Measurements from ENCODE around the gene AKT1. TPM values are rescaled to one million over a fixed set of nuclear protein-coding genes. Genes with fewer than 3 reads are reported as not detected.
A peak's percentile ranks its signal among the peaks of the same experiment; 100 is the strongest.

The AKT1 gene
- total and polyA plus RNA-seq, 2 of the 13 experiments (the other 11 are each of a cell fraction or from before 2014, with no cell fraction given), result 96.2 to 116 TPM

DNA sequence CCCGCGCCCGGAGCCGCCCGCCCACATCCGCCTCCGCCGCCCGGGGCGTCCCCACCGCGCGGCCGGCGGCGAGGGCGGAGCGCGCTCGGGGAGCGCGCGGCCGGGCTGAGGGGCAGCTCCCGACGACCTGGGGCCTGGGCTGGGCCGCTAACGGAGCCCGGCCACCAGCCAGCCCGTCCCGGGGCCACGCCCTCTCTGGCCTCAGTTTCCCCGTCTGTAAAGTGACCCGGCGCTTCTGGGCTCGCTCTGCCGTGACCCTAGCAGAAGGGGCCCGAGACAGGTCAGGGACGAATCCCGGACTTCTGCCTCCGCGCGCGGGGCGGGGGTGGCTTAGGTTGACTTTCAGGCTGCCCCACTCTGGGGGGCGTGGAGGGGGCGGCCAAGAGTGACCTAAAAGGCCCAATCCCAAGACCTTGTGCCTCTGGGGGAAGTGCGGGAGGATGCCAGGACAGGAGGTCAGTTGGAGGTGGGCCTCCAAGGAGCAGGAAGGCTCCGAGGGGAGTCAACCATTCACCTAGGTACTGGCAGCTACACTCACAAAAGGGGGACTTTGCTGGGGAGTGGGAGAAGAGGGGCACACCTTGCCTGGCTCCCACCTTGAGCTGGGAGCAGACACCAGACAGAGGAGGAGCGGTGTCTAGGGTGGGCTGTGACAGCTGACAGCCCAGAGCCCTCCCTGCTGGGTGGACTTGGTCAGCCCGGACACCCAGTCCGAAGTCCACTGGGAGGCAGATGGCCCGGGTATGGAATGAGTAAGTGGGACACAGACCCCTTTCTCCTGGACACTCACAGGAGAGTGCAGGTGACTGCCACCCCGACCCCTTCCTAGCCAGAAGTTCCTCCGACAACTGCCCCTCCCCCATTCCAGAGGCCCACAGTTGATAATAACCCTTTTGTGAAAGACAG, 486 bp upstream of the AKT1 start (continued):
- TF ChIP-seq ZNF598 (CRISPR knock-in tag; IDR thresholded peaks at IDR 0.05; ENCODE audit: borderline replicate concordance) (no peak), ZNF83 (CRISPR knock-in tag; IDR thresholded peaks at IDR 0.05; ENCODE audit: borderline replicate concordance) (0 out of 2 replicates have a peak, but pooled peaks have one; percentile 16), ZNF660 (CRISPR knock-in tag; IDR thresholded peaks at IDR 0.05; ENCODE audit: borderline replicate concordance, low read depth) (no peak), RFXANK (CRISPR knock-in tag; IDR thresholded peaks at IDR 0.05) (no peak), SAFB2 (CRISPR knock-in tag; IDR thresholded peaks at IDR 0.05; ENCODE audit: borderline replicate concordance, low read depth) (no peak), ZBTB7B (CRISPR knock-in tag; IDR thresholded peaks at IDR 0.05) (peak; percentile 76), NCOA2 (CRISPR knock-in tag; IDR thresholded peaks at IDR 0.05) (no peak), ZNF747 (CRISPR knock-in tag; IDR thresholded peaks at IDR 0.05; ENCODE audit: borderline replicate concordance) (peak; percentile 37; the same call in 1 of the 2 replicates), ARHGAP35 (CRISPR knock-in tag; IDR thresholded peaks at IDR 0.05; ENCODE audit: borderline replicate concordance) (no peak), ZNF672 (CRISPR knock-in tag; IDR thresholded peaks at IDR 0.05) (no peak), ARNTL (CRISPR knock-in tag; IDR thresholded peaks at IDR 0.05) (no peak), GTF3A (CRISPR knock-in tag; conservative IDR thresholded peaks at IDR 0.05) (no peak), ZNF34 (CRISPR knock-in tag; IDR thresholded peaks at IDR 0.05; ENCODE audit: borderline replicate concordance) (no peak), ZNF44 (CRISPR knock-in tag; IDR thresholded peaks at IDR 0.05) (no peak)
- TF ChIP-seq, protein P1, sequence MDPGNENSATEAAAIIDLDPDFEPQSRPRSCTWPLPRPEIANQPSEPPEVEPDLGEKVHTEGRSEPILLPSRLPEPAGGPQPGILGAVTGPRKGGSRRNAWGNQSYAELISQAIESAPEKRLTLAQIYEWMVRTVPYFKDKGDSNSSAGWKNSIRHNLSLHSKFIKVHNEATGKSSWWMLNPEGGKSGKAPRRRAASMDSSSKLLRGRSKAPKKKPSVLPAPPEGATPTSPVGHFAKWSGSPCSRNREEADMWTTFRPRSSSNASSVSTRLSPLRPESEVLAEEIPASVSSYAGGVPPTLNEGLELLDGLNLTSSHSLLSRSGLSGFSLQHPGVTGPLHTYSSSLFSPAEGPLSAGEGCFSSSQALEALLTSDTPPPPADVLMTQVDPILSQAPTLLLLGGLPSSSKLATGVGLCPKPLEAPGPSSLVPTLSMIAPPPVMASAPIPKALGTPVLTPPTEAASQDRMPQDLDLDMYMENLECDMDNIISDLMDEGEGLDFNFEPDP (CRISPR knock-in tag; conservative IDR thresholded peaks at IDR 0.05), result no peak
- TF ChIP-seq, protein P2, sequence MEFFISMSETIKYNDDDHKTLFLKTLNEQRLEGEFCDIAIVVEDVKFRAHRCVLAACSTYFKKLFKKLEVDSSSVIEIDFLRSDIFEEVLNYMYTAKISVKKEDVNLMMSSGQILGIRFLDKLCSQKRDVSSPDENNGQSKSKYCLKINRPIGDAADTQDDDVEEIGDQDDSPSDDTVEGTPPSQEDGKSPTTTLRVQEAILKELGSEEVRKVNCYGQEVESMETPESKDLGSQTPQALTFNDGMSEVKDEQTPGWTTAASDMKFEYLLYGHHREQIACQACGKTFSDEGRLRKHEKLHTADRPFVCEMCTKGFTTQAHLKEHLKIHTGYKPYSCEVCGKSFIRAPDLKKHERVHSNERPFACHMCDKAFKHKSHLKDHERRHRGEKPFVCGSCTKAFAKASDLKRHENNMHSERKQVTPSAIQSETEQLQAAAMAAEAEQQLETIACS (CRISPR knock-in tag; IDR thresholded peaks at IDR 0.05), result peak; percentile 33; the same call in 1 of the 2 replicates
- TF ChIP-seq, protein P3, sequence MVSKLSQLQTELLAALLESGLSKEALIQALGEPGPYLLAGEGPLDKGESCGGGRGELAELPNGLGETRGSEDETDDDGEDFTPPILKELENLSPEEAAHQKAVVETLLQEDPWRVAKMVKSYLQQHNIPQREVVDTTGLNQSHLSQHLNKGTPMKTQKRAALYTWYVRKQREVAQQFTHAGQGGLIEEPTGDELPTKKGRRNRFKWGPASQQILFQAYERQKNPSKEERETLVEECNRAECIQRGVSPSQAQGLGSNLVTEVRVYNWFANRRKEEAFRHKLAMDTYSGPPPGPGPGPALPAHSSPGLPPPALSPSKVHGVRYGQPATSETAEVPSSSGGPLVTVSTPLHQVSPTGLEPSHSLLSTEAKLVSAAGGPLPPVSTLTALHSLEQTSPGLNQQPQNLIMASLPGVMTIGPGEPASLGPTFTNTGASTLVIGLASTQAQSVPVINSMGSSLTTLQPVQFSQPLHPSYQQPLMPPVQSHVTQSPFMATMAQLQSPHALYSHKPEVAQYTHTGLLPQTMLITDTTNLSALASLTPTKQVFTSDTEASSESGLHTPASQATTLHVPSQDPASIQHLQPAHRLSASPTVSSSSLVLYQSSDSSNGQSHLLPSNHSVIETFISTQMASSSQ (IDR thresholded peaks at IDR 0.05; ENCODE audit: low read depth), result no peak
- TF ChIP-seq, protein P3 (CRISPR knock-in tag; IDR thresholded peaks at IDR 0.05; ENCODE audit: borderline replicate concordance), result no peak
- TF ChIP-seq, protein P4, sequence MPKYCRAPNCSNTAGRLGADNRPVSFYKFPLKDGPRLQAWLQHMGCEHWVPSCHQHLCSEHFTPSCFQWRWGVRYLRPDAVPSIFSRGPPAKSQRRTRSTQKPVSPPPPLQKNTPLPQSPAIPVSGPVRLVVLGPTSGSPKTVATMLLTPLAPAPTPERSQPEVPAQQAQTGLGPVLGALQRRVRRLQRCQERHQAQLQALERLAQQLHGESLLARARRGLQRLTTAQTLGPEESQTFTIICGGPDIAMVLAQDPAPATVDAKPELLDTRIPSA (CRISPR knock-in tag; IDR thresholded peaks at IDR 0.05; ENCODE audit: borderline replicate concordance), result no peak
- TF ChIP-seq, protein P5, sequence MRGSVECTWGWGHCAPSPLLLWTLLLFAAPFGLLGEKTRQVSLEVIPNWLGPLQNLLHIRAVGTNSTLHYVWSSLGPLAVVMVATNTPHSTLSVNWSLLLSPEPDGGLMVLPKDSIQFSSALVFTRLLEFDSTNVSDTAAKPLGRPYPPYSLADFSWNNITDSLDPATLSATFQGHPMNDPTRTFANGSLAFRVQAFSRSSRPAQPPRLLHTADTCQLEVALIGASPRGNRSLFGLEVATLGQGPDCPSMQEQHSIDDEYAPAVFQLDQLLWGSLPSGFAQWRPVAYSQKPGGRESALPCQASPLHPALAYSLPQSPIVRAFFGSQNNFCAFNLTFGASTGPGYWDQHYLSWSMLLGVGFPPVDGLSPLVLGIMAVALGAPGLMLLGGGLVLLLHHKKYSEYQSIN (CRISPR knock-in tag; IDR thresholded peaks at IDR 0.05; ENCODE audit: borderline replicate concordance), result no peak
